ENCODE results near the gene UFL1.

DNA sequence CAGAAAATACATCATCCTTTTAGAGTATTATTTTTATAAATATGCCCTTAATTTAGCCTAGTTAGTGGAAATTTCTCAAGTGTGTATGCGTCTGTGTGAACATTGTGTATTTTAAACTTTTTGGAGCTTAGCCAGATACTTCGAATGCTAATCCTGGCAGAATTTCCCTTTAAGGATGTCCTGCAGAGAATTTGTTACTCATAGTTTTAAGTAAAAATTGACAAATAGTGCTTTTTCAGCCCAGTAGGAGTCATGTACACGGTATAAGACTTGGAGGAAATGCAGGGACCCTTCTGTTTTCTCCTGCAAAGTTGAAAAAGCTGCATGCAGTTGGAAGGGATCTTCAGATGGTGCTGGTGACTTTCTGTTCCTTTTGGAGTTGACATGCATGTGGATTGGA is 41.3 kb downstream of the UFL1 start, which contains the start of gene FHL5:
- TF ChIP-seq, protein P1, sequence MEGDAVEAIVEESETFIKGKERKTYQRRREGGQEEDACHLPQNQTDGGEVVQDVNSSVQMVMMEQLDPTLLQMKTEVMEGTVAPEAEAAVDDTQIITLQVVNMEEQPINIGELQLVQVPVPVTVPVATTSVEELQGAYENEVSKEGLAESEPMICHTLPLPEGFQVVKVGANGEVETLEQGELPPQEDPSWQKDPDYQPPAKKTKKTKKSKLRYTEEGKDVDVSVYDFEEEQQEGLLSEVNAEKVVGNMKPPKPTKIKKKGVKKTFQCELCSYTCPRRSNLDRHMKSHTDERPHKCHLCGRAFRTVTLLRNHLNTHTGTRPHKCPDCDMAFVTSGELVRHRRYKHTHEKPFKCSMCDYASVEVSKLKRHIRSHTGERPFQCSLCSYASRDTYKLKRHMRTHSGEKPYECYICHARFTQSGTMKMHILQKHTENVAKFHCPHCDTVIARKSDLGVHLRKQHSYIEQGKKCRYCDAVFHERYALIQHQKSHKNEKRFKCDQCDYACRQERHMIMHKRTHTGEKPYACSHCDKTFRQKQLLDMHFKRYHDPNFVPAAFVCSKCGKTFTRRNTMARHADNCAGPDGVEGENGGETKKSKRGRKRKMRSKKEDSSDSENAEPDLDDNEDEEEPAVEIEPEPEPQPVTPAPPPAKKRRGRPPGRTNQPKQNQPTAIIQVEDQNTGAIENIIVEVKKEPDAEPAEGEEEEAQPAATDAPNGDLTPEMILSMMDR (IDR thresholded peaks at IDR 0.05; ENCODE audit: low read length) = no peak
- no peak for TF ChIP-seq EZH2 (IDR thresholded peaks at IDR 0.05; ENCODE audit: borderline replicate concordance, low read length)

All from OCI-LY1 (cell line).